Astrocyte of the spinal cord (primary cell): ENCODE results near the gene IL1RAPL2.
A peak's percentile ranks its signal among the peaks of the same experiment; 100 is the strongest.

Experiments
- DNase-seq: peaks from one replicate; pipeline ENCODE4 v3.0.0; 2011; ENCODE audit warnings: low read depth, low spot score
- H3K4me3 ChIP-seq: 2 replicates; pipeline ENCODE4 v1.5.1; 2011; ENCODE audit warnings: low read depth, mild to moderate bottlenecking, low read length, moderate library complexity
- in situ Hi-C: cut with HindIII; loops from 2 replicates; pipeline ENCODE4 v1.10.0; 2017; ENCODE audit warnings: low sequenced_read_pairs
- TF ChIP-seq, protein P1 (sequence below): IDR thresholded peaks from 2 replicates; pipeline ENCODE4 v1.5.1; 2012; ENCODE audit warnings: low read depth, mild to moderate bottlenecking, low read length, inconsistent platforms

The IL1RAPL2 gene

DNA sequence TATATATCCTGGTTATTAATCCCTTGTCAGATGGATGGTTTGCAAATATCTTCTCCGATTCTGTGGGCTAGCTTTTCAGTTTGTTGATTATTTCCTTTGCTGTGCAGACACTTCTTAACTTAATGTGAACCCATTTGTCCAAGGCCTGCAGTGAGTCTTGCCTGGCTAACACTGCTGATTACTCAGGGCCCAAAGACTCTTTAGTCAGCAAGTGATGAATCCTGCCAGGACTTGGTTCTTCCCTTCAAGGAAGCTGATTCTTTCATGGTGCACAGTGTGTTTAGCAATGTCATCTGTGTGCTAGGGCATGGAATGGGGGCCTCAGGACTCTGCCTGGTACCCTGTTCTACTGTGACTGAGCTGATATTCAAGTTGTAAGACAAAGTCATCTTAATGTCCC lies 736.2 kb downstream of the IL1RAPL2 start:
- no peak overlapping the region for H3K4me3 ChIP-seq
- TF ChIP-seq, protein P1, sequence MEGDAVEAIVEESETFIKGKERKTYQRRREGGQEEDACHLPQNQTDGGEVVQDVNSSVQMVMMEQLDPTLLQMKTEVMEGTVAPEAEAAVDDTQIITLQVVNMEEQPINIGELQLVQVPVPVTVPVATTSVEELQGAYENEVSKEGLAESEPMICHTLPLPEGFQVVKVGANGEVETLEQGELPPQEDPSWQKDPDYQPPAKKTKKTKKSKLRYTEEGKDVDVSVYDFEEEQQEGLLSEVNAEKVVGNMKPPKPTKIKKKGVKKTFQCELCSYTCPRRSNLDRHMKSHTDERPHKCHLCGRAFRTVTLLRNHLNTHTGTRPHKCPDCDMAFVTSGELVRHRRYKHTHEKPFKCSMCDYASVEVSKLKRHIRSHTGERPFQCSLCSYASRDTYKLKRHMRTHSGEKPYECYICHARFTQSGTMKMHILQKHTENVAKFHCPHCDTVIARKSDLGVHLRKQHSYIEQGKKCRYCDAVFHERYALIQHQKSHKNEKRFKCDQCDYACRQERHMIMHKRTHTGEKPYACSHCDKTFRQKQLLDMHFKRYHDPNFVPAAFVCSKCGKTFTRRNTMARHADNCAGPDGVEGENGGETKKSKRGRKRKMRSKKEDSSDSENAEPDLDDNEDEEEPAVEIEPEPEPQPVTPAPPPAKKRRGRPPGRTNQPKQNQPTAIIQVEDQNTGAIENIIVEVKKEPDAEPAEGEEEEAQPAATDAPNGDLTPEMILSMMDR, result no peak
- no peak for DNase-seq
- in situ Hi-C loops, result no loop called here

DNA sequence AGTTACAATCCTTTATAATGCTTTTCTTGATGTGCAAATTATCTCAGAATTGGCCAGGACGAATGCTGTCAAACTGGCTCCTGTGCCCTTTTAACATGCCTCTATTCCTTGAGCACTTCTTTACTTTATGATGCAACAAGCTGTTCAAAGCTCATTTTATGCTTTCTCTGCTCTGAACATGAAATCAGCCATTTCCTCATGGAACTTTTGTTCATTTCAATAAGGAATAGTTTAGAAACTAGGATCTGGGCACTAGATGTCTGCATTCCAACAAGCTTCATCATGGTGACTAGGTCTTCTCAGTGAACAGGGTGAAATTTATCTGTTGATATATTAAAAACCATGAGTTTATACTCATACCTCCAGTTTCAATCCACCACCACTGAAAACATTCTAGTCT lies 741.8 kb downstream of the IL1RAPL2 start:
- DNase-seq, result peak; percentile 14
- H3K4me3 ChIP-seq, result no peak overlapping the region
- in situ Hi-C loops, result no loop called here
- TF ChIP-seq, protein P1, result no peak

DNA sequence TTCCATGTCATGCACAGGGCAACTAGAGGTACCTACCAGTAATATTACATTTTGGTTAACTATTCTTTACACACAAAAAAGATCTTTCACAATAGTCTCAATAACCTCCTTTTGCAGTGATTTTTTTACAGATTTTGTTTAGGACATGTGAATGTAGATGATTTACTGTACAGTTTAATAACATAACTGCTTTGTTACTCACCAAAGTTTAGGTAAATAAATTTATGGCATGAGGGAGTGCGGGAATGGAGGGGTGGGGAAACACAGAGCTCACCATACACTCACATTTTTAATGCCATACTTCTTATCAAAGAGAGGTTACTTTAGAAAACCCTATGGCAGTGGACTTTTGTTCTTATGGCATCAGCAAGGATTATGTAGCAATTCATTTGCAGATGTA lies 747.6 kb downstream of the IL1RAPL2 start:
- no peak for DNase-seq
- in situ Hi-C loops, result no loop called here
- no peak overlapping the region for H3K4me3 ChIP-seq
- TF ChIP-seq, protein P1, result no peak

DNA sequence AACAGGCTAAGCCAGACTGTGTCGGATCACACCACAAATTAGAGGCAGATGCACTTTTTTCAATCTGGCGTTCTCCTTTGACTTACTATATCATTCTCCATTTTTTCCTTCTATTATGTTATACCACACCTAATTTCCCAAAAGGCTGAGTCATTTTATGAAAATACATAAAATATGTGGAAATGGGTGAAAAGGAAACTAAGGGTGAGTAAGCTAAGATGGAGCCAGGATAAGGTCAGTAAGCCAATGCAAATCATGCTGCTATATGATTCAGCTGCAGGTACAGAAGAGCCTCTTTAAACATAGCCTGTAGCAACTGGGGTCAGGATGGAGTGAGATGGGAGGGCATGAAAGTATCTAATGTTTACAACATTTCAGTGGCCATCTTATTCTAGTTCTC lies 748.5 kb downstream of the IL1RAPL2 start:
- no peak overlapping the region for H3K4me3 ChIP-seq
- TF ChIP-seq, protein P1, result no peak
- in situ Hi-C loops, result no loop called here
- peak; percentile 34 for DNase-seq

DNA sequence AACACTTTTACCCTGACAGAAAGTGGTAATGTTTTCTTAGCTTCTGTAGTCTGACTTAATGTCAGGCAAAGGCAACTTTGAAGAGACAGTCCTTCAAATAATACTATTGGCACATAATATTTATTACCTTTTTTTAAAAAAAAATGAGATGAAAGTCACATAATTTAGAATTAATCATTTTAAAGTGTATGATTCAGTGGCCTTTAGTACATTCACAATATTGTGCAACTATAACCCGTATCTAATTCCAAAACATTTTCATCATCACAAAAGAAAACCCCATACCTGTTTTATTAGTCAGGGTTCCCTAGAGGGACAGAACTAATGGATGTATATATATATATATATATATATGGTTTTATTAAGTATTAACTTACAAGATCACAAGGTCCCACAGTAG lies 749.2 kb downstream of the IL1RAPL2 start:
- no peak overlapping the region for H3K4me3 ChIP-seq
- DNase-seq, result no peak
- TF ChIP-seq, protein P1, result no peak
- in situ Hi-C loops, result no loop called here

DNA sequence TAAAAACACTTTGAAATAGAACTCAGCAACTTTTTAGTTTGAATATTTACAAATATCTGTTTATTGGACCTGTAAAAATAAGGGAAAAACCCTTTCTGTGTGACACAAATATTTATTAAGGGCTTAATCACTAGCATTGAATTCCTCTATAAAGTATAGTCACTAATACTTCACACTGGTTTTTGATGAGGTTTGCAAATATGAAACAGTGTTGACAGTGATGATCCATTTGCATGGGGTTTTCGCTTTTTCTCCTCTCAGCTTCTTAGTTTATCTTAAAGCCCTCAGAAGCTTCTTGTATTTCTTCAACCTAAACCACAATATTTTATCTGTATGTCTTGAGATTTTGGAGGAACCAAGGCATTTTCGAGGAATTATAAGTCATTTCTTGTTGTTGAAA lies 751.1 kb downstream of the IL1RAPL2 start:
- no peak for DNase-seq
- TF ChIP-seq, protein P1, result no peak
- in situ Hi-C loops, result no loop called here
- no peak overlapping the region for H3K4me3 ChIP-seq

DNA sequence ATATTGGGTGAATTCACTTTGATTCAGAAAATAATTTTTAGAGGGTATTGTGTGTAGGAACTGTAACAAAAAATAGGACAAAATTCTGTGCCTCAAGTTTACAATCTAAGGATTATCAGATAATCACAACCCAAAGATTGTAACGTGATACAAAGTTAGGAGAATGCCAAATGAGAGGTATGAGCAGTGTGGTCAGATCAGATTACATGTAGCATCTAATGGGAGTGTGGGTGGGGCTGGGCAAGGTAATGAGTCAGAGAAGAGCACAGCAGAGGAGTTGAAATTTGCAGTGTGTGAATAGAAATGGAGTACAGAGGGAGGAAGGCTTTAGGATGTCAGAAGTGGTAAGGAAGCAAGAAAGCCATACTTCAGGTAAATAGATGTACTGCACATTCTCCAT lies 757.9 kb downstream of the IL1RAPL2 start:
- TF ChIP-seq, protein P1, result no peak
- no peak overlapping the region for H3K4me3 ChIP-seq
- DNase-seq, result peak; percentile 66
- in situ Hi-C loops, result no loop called here
